Smooth muscle cell (in vitro differentiated cells): ENCODE results near the gene NTN3. TPM values are rescaled to one million over a fixed set of nuclear protein-coding genes. Genes with fewer than 3 reads are reported as not detected.

Experiments used
- DNase-seq: peaks from one replicate; lab custom pipeline; 2025; ENCODE audit not compliant: unreplicated experiment; lab: John Stamatoyannopoulos, UW
- H2AFZ ChIP-seq: fragments of 200-600 bp; sonication (generic); 2 replicates; pipeline ENCODE4 v1.6.0; 2016; ENCODE audit warnings: antibody characterized with exemption, low read depth, mild to moderate bottlenecking
- H3F3A ChIP-seq: fragments of 200-600 bp; sonication (generic); 2 replicates; pipeline ENCODE4 v1.6.0; 2017; ENCODE audit warnings: antibody characterized with exemption, low read depth
- H3K27ac ChIP-seq: fragments of 200-600 bp; sonication (generic); 2 replicates; pipeline ENCODE4 v1.5.1; 2016; ENCODE audit warnings: low read depth, mild to moderate bottlenecking
- H3K27me3 ChIP-seq: fragments of 200-600 bp; sonication (generic); 2 replicates; pipeline ENCODE4 v1.6.1; 2016; ENCODE audit warnings: low read depth, mild to moderate bottlenecking
- H3K36me3 ChIP-seq: fragments of 200-600 bp; sonication (generic); 2 replicates; pipeline ENCODE4 v1.5.1; 2016; ENCODE audit warnings: low read depth
- H3K4me1 ChIP-seq: fragments of 200-600 bp; sonication (generic); 2 replicates; pipeline ENCODE4 v1.5.1; 2016; ENCODE audit warnings: low read depth
- H3K4me2 ChIP-seq: fragments of 200-600 bp; sonication (generic); 2 replicates; pipeline ENCODE4 v1.6.0; 2016; ENCODE audit warnings: mild to moderate bottlenecking
- H3K4me3 ChIP-seq: fragments of 200-600 bp; sonication (generic); 2 replicates; pipeline ENCODE4 v1.5.1; 2016; ENCODE audit warnings: mild to moderate bottlenecking
- H3K79me2 ChIP-seq: fragments of 200-600 bp; sonication (generic); 2 replicates; pipeline ENCODE4 v1.6.0; 2016; ENCODE audit warnings: low read depth, mild to moderate bottlenecking
- H3K9ac ChIP-seq: fragments of 200-600 bp; sonication (generic); 2 replicates; pipeline ENCODE4 v1.6.0; 2016; ENCODE audit warnings: low read depth
- H3K9me3 ChIP-seq: fragments of 200-600 bp; sonication (generic); replicated peaks from 2 replicates; pipeline ENCODE4 v1.5.1; 2016; ENCODE audit warnings: low read depth
- H4K20me1 ChIP-seq: fragments of 200-600 bp; sonication (generic); 2 replicates; pipeline ENCODE4 v1.6.0; 2016; ENCODE audit warnings: low read depth
- WGBS: methylation state at CpG from one replicate; pipeline ENCODE4 v1.1.7; 2016; ENCODE audit warnings: low lambda C conversion rate; 5-methylcytosine and 5-hydroxymethylcytosine counted together
- polyA plus RNA-seq: library from polyadenylated mRNA; unstranded; fragments of >200 nt; fragmentation: Nextera tagmentation; extraction: Ambion mirVana; gene quantifications from 2 replicates; pipeline ENCODE4 v1.2.1, GENCODE V29; 2016
- total RNA-seq: library from RNA; depleted of rRNA; stranded (reverse); fragments of >200 nt; gene quantifications from 2 replicates; pipeline ENCODE4 v1.2.3, GENCODE V29; 2014
- TF ChIP-seq, protein P1 (sequence below): fragments of 200-600 bp; sonication (generic); IDR thresholded peaks from 2 replicates; pipeline ENCODE4 v1.5.1; 2017; ENCODE audit warnings: borderline replicate concordance, mild to moderate bottlenecking, antibody characterized with exemption; ENCODE audit not compliant: insufficient read depth, poor library complexity, severe bottlenecking

NTN3 gene
- total and polyA plus RNA-seq, 2 experiments from 2014 or later = 0.23 to 5.2 TPM

DNA sequence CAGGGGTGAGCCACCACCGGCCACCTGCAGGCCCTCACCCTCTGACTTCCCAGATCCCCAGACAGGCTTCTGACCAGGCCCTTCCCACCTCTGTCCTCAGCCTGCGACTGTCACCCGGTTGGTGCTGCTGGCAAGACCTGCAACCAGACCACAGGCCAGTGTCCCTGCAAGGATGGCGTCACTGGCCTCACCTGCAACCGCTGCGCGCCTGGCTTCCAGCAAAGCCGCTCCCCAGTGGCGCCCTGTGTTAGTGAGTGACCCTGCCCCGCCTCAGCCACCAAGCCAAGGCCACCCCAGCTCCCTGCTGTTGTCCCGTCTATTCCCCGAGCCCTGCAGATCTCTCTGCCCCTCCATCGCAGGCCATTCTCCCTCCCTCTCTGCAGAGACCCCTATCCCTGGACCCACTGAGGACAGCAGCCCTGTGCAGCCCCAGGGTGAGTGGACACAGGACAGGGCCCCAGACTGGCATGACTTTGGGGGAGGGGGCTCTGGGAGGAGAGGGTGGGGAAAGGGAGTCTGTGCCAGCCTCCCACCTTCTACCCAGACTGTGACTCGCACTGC is 1.9 kb downstream of the NTN3 start:
- H3K36me3 ChIP-seq = no peaks in the 10 kb centered on the region
- H3K27me3 ChIP-seq = no peaks in the 10 kb centered on the region
- H3K4me3 ChIP-seq = peak overlapping the region; percentile 84
- peaks cover 4% of the 10 kb centered on the region for H3K79me2 ChIP-seq
- no peak overlapping the region for H2AFZ ChIP-seq
- H3K4me2 ChIP-seq = peak overlapping the region; percentile 100
- peaks cover 34% of the 10 kb centered on the region for H3K4me1 ChIP-seq
- 89% methylated on average over 13 of the region's 14 CpGs for WGBS
- no peak overlapping the region for H3K27ac ChIP-seq
- H3K9me3 ChIP-seq = no peaks in the 10 kb centered on the region
- peaks cover 8% of the 10 kb centered on the region for H3F3A ChIP-seq
- H3K9ac ChIP-seq = no peak overlapping the region
- H4K20me1 ChIP-seq = peaks cover 20% of the 10 kb centered on the region
- DNase-seq = no peak
- TF ChIP-seq, protein P1, sequence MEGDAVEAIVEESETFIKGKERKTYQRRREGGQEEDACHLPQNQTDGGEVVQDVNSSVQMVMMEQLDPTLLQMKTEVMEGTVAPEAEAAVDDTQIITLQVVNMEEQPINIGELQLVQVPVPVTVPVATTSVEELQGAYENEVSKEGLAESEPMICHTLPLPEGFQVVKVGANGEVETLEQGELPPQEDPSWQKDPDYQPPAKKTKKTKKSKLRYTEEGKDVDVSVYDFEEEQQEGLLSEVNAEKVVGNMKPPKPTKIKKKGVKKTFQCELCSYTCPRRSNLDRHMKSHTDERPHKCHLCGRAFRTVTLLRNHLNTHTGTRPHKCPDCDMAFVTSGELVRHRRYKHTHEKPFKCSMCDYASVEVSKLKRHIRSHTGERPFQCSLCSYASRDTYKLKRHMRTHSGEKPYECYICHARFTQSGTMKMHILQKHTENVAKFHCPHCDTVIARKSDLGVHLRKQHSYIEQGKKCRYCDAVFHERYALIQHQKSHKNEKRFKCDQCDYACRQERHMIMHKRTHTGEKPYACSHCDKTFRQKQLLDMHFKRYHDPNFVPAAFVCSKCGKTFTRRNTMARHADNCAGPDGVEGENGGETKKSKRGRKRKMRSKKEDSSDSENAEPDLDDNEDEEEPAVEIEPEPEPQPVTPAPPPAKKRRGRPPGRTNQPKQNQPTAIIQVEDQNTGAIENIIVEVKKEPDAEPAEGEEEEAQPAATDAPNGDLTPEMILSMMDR = no peak

DNA sequence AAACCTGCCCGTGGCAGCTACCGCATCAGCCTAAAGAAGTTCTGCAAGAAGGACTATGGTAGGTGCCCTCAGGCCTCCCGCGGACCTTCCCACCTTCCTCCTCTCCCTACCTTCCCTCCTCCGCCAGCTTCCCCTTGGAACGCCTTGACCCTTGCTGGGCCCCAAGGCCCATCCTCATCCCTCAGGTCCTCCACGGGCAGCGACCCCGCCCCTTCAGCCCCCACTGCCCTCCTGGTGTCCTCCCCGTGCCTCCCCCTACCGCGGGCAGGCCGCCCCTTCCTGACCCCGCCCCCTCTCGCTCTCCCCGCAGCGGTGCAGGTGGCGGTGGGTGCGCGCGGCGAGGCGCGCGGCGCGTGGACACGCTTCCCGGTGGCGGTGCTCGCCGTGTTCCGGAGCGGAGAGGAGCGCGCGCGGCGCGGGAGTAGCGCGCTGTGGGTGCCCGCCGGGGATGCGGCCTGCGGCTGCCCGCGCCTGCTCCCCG is 2.4 kb downstream of the NTN3 start:
- H4K20me1 ChIP-seq = peaks cover 25% of the 10 kb centered on the region
- H3K4me1 ChIP-seq = peaks cover 29% of the 10 kb centered on the region
- H3K27me3 ChIP-seq = no peaks in the 10 kb centered on the region
- no peak overlapping the region for H3K27ac ChIP-seq
- TF ChIP-seq, protein P1 = no peak
- H3K79me2 ChIP-seq = peaks cover 4% of the 10 kb centered on the region
- H3K9me3 ChIP-seq = no peaks in the 10 kb centered on the region
- H3F3A ChIP-seq = peaks cover 8% of the 10 kb centered on the region
- H2AFZ ChIP-seq = no peak overlapping the region
- no peak overlapping the region for H3K9ac ChIP-seq
- WGBS = 5% methylated on average over 27 of the region's 49 CpGs
- no peak for DNase-seq
- H3K4me2 ChIP-seq = peak overlapping the region; percentile 100
- H3K36me3 ChIP-seq = no peaks in the 10 kb centered on the region
- H3K4me3 ChIP-seq = peak overlapping the region; percentile 84

DNA sequence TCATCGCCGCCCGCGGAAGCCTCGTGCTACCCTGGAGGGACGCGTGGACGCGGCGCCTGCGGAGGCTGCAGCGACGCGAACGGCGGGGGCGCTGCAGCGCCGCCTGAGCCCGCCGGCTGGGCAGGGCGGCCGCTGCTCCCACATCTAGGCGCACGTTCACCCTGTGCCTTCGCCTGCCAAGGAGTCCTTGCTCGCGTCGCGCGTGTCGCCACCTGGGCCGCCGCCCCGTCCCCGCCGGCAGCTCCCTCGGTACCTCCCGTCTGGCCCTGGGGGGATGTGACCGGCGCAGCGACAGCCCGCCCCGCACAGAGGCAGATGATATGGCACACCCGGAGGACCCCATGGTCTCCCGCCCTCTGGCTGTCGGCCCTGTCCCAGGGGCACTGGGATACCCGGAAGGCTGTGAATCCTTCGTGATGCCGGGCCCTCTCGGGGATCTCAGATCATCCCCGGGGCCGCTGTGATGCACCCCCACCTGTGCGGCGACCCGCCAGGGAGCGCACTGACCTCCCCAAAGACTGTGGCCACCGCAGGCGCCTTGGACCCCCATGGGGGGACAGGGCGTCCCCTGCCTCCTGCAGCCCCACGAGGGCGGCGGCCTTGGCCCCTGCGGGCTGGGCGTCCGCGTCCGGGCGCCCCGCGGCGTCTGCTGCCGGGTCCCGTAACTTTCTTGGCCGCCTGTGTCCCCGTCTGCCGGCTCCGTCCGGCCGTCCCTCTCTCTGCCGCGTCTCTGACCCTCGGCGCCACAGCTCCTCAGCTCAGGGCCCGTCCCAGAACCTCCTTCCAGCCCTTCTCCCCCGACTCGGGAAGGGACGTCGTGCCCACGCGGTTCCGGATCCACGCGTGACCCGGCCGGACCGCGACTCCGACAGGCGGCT is 3.1 kb downstream of the NTN3 start:
- 1% methylated on average over 67 of the region's 100 CpGs for WGBS
- Histone ChIP-seq H3K4me2 (peak overlapping the region; percentile 100), H3K27me3 (no peaks in the 10 kb centered on the region), H3K9ac (peak overlapping the region; percentile 80), H2AFZ (peak overlapping the region; percentile 94), H3K36me3 (no peaks in the 10 kb centered on the region), H3K27ac (peak overlapping the region; percentile 62), H3K4me3 (peak overlapping the region; percentile 84), H3K79me2 (peaks cover 5% of the 10 kb centered on the region), H3K4me1 (peaks cover 22% of the 10 kb centered on the region), H3F3A (peaks cover 8% of the 10 kb centered on the region), H3K9me3 (no peaks in the 10 kb centered on the region), H4K20me1 (peaks cover 33% of the 10 kb centered on the region)
- TF ChIP-seq, protein P1 = peak; percentile 12
- peak; percentile 56 for DNase-seq
